OCI-LY3 (cell line): ENCODE data around the gene WASHC4.

ENCODE experiments used
- CTCF ChIP-seq: fragments of 200-600, 300-600 bp; sonication (generic); IDR thresholded peaks from 2 replicates; pipeline ENCODE4 v1.5.1; 2014; ENCODE audit warnings: antibody characterized with exemption, low read length, low read depth
- EZH2phosphoT487 ChIP-seq: fragments of 200-600 bp; shearing (Covaris generic); IDR thresholded peaks from 2 replicates; pipeline ENCODE4 v1.6.1; 2018; ENCODE audit warnings: antibody characterized with exemption, mixed run types, low read depth

GRCh38 chr12:105077435-105077834 lies 30.1 kb upstream of the WASHC4 start:
- TF ChIP-seq CTCF, result no peak
- TF ChIP-seq EZH2phosphoT487, result no peak
